ENCODE measurements around the gene TMEM30B. TPM values are rescaled to one million over a fixed set of nuclear protein-coding genes. Genes with fewer than 3 reads are reported as not detected.

TMEM30B gene
- total RNA-seq, 4 donors from 2014 or later = 2.0 to 3.4 (median 2.8) TPM

GRCh38 chr14:61255968-61256367 lies 25.2 kb downstream of the TMEM30B start:
- TF ChIP-seq CTCF (IDR thresholded peaks at IDR 0.05; ENCODE audit: low read depth) = no peak

GRCh38 chr14:61254808-61255526 lies 26.2 kb downstream of the TMEM30B start:
- TF ChIP-seq CTCF (IDR thresholded peaks at IDR 0.05; ENCODE audit: low read depth) = no peak

- no peak for TF ChIP-seq CTCF (IDR thresholded peaks at IDR 0.05; ENCODE audit: low read depth)
Measured at GRCh38 chr14:61253064-61253738, 27.9 kb downstream of the TMEM30B start.

- TF ChIP-seq CTCF (IDR thresholded peaks at IDR 0.05; ENCODE audit: low read depth) = no peak
Measured at GRCh38 chr14:61252369-61253063, 28.6 kb downstream of the TMEM30B start.

GRCh38 chr14:61250063-61250462 lies 31.1 kb downstream of the TMEM30B start:
- no peak for TF ChIP-seq CTCF (IDR thresholded peaks at IDR 0.05; ENCODE audit: low read depth)

GRCh38 chr14:61247935-61248334 lies 33.2 kb downstream of the TMEM30B start:
- TF ChIP-seq CTCF (IDR thresholded peaks at IDR 0.05; ENCODE audit: low read depth) = no peak

- no peak for TF ChIP-seq CTCF (IDR thresholded peaks at IDR 0.05; ENCODE audit: low read depth)
Measured at GRCh38 chr14:61246721-61247120, 34.4 kb downstream of the TMEM30B start.

All from subcutaneous adipose tissue (tissue), 4 donors.